Adrenal gland (tissue), 12 donors: ENCODE measurements around the gene PPT1. TPM values are rescaled to one million over a fixed set of nuclear protein-coding genes. Genes with fewer than 3 reads are reported as not detected.

Source experiments
- DNase-seq, 7 donors: peaks; one replicate each; pipeline ENCODE4 v3.0.0-alpha.2; 2019 to 2020
- H3K27ac ChIP-seq, 5 donors: fragments of 200-600 bp; sonication (generic) in 4 of 5; 1 replicate in 3 of 5; 2 replicates in 2 of 5; pipeline versions ENCODE4 v1.5.1 to v1.8.0; 2016 to 2020; ENCODE audit warnings: mild to moderate bottlenecking in 1 of 5
- H3K27me3 ChIP-seq: fragments of 200-600 bp; 2 replicates; pipeline ENCODE4 v1.8.0; 2021
- H3K36me3 ChIP-seq, 2 donors: fragments of 200-600 bp; replicated peaks in 1 of 2; 1 replicate in 1 of 2; 2 replicates in 1 of 2; pipeline versions ENCODE4 v1.5.1 to v1.8.0; 2018 to 2022
- H3K4me1 ChIP-seq, 2 donors: fragments of 200-600 bp; replicated peaks in 1 of 2; 1 replicate in 1 of 2; 2 replicates in 1 of 2; pipeline versions ENCODE4 v1.5.1 to v1.8.0; 2018 to 2021
- H3K4me3 ChIP-seq, 4 donors: fragments of 200-600 bp; sonication (generic) in 3 of 4; one replicate each; pipeline ENCODE4 v1.5.1; 2016 to 2018
- H3K9me3 ChIP-seq, 3 donors: fragments of 200-600 bp; sonication (generic) in 1 of 3; replicated peaks in 1 of 3; 1 replicate in 2 of 3; 2 replicates in 1 of 3; pipeline versions ENCODE4 v1.5.1 to v1.8.0; 2016 to 2021
- CTCF ChIP-seq, 6 experiments: fragments of 450-650 bp in 4 of 6; fragments of 200-600 bp in 2 of 6; sonication (generic) in 1 of 6; IDR thresholded peaks; 1 replicate in 5 of 6; 2 replicates in 1 of 6; pipeline versions ENCODE4 v1.5.1 to v1.8.0; 2016 to 2021; ENCODE audit warnings: antibody characterized with exemption in 6 of 6, mild to moderate bottlenecking in 2 of 6, moderate library complexity in 1 of 6
- POLR2A ChIP-seq, 2 donors: fragments of 450-650 bp; IDR thresholded peaks; one replicate each; pipeline ENCODE4 v1.6.1; 2017; ENCODE audit warnings: antibody characterized with exemption in 2 of 2, mild to moderate bottlenecking in 2 of 2, moderate library complexity in 1 of 2
- WGBS, 4 donors: extraction: QIAGEN DNeasy Blood & Tissue Kit in 2 of 4; methylation state at CpG; one replicate each; pipeline versions ENCODE4 v1.1.5 to v1.1.7; 2013 to 2017; 5-methylcytosine and 5-hydroxymethylcytosine counted together
- intact Hi-C, 2 donors: fragments of 100-400 bp; cut with DNase I; formaldehyde crosslinking; loops; one replicate each; pipeline versions ENCODE4 v1.14.1 to v1.15.0; 2022 to 2023
- polyA plus RNA-seq, 3 donors: library from polyadenylated mRNA; stranded (reverse); fragments of 200-250 nt in 2 of 3; fragments of 350-450 nt in 1 of 3; fragmentation: Illumina TruSeq in 1 of 3; extraction: RNeasy Lipid Tissue Mini Kit (QIAGEN cat#74804) in 1 of 3; gene quantifications; one replicate each; pipeline ENCODE4 v1.2.3, GENCODE V29; 2013 to 2014
- total RNA-seq, 9 donors: library from RNA; depleted of rRNA in 4 of 9; stranded (reverse); fragments of >200 nt in 4 of 9; fragments of 120-200 nt in 1 of 9; fragmentation: NEBNext Ultra II Directional in 1 of 9; extraction: Animal tissue kit (Norgen Biotek cat#: 25700) in 1 of 9; gene quantifications; one replicate each; pipeline versions ENCODE4 v1.1.0 to v1.2.4, GENCODE V29; 2013 to 2023
- donor health status: healthy with polysubstance abuse.
- donor health status: Bipolar disorder and iron deficiency.
- donor health status: DM: yes; HTN: yes; CAD: no.
- donor health status: DM: no; HTN: no; CAD: no.
- donor health status: DM: no; HTN: no; CAD: no.
- donor health status: DM: yes; HTN: yes; CAD: no.

The PPT1 gene
- total and polyA plus RNA-seq, 12 donors: 55.3 to 136 (median 76.6) TPM

DNA sequence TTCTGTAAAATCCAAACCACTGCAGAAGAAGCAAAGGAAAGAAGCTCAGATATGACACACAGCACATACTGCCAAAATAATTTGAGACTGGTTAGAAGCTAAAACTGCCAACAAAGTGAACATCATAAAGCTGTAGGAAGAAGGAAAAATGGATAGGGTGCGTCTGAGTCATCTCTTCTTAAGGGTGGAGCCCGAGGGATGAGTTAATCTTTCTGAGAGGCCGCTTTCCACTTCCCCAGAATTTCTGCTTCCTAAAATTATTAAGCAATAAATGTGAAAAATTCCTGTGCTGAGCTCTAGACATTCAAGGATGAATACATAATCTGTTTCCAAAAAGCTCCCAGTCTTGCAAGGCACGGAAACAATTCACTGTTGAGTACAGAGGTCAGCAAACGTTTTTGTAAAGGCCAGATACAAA lies 20.1 kb downstream of the PPT1 start:
- Histone ChIP-seq H3K9me3 (no peaks in the 10 kb centered on the region), H3K27ac (peak overlapping the region in 4 of 5 donors; percentile 32 to 80 (median 60)), H3K4me3 (no peak overlapping the region), H3K27me3 (no peaks in the 10 kb centered on the region), H3K4me1 (peaks cover 7 to 8% of the 10 kb centered on the region in 2 donors), H3K36me3 (peaks cover 0 to 53% of the 10 kb centered on the region in 2 donors)
- 26 to 45% (median 37%) methylated on average over 5 of the region's 5 CpGs for WGBS, 4 donors
- no peak for TF ChIP-seq CTCF (IDR thresholded peaks at IDR 0.05)
- TF ChIP-seq POLR2A (IDR thresholded peaks at IDR 0.05): no peak
- intact Hi-C loops: no loop called here
- DNase-seq: peak in 3 of 7 donors; percentile 36 to 48 (median 47)

- 72 to 93% (median 82%) methylated on average over 4 of the region's 4 CpGs for WGBS, 4 donors
- H3K27me3 ChIP-seq: no peaks in the 10 kb centered on the region
- H3K4me3 ChIP-seq: no peak overlapping the region
- peak overlapping the region in 2 of 5 donors; percentile 47 to 54 for H3K27ac ChIP-seq
- no peak for TF ChIP-seq POLR2A (IDR thresholded peaks at IDR 0.05)
- no peak for TF ChIP-seq CTCF (IDR thresholded peaks at IDR 0.05)
- peaks cover 0 to 66% of the 10 kb centered on the region in 2 donors for H3K36me3 ChIP-seq
- DNase-seq: no peak
- intact Hi-C loops: no loop called here
- no peaks in the 10 kb centered on the region for H3K9me3 ChIP-seq
- H3K4me1 ChIP-seq: peaks cover 7 to 8% of the 10 kb centered on the region in 2 donors
Measured at GRCh38 chr1:40075266-40075665, 21.8 kb downstream of the PPT1 start.

GRCh38 chr1:40073062-40073461 lies 24.0 kb downstream of the PPT1 start:
- no peak for TF ChIP-seq POLR2A (IDR thresholded peaks at IDR 0.05)
- TF ChIP-seq CTCF (IDR thresholded peaks at IDR 0.05): no peak
- intact Hi-C loops: no loop called here
- Histone ChIP-seq H3K9me3 (no peaks in the 10 kb centered on the region), H3K4me3 (no peak overlapping the region), H3K4me1 (peaks cover 7 to 8% of the 10 kb centered on the region in 2 donors), H3K27ac (no peak overlapping the region), H3K27me3 (no peaks in the 10 kb centered on the region), H3K36me3 (peaks cover 0 to 67% of the 10 kb centered on the region in 2 donors)
- WGBS, 4 donors: 77 to 95% (median 91%) methylated on average over 4 of the region's 4 CpGs
- no peak for DNase-seq

- intact Hi-C loops: no loop called here
- H3K36me3 ChIP-seq: peaks cover 0 to 72% of the 10 kb centered on the region in 2 donors
- H3K27me3 ChIP-seq: no peaks in the 10 kb centered on the region
- TF ChIP-seq CTCF (IDR thresholded peaks at IDR 0.05) (no peak), POLR2A (IDR thresholded peaks at IDR 0.05) (no peak)
- H3K27ac ChIP-seq: no peak overlapping the region
- DNase-seq: no peak
- no peak overlapping the region for H3K4me3 ChIP-seq
- peaks cover 7 to 8% of the 10 kb centered on the region in 2 donors for H3K4me1 ChIP-seq
- no peaks in the 10 kb centered on the region for H3K9me3 ChIP-seq
Measured at GRCh38 chr1:40072142-40072541, 24.9 kb downstream of the PPT1 start.
